ENCODE data around the gene PGPEP1.

PGPEP1 gene

DNA sequence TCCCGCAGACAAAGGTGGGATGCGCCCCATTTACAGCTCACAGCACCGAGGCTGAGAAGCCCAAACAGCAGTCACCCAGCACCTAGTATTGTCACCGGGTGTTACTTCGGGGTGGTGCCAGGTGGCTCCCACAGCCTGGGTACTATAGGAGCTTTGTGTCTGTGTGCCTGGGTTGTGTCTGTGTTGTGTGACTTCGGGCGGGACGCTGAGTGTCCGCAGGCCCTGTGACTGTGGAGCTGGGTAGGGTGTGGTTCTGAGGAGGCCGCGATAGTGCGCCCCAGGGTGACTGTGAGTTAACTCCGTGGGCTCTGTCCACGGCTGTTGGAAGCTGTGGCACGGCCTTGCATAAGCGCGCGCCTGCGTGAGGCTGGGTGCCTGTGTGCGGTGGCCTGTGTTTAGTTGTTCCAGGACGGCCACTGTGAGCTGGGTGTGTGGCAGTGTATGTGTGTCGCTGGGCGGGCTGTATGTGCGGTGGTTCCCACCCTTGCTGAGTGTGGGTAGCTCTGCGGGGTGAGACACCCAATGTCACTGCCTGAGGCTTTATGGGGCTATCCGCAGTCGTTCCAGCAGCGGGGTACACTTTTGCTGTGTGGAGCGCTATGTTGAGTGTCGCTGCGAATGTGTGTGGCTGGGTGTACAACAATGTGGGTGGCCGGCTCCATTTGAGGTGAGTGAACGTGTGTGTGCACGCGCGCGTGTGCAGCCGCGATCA, 78.2 kb downstream of the PGPEP1 start:
- DNase-seq (ENCODE audit: low read depth): no peak

DNA sequence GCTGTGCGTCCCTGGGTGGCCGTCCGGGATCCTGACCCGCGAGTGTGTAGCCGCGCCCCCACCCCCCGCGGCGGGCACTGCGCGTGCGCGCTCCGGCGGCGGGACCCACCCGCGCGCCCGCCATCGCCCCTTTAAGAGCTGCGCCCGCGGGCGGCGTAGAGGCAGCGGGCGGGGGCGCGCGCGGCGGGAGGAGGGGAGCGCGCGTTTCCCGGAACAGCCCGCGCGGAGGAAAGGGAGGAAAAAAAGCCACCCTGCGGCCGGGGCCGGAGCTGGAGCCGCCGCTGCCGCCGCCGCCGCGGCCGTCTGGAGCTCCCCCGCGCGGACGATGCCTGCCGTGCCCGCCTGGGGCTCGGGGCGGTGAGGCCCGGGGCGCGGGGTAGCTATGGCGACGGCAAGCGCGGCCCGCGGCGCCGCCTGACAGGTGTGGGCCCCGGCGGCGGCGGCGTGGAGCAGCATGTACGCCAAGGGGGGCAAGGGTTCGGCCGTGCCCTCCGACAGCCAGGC, 78.8 kb downstream of the PGPEP1 start, which contains the start of gene SSBP4:
TSS of gene SSBP4 (plus strand) at position 204 of the 504 bp plus-strand sequence. CDS start at position 455, 251 bp downstream.
- no peak for DNase-seq (ENCODE audit: low read depth)

Measured in fibroblast of the conjunctiva (primary cell).